HepG2 (cell line): Measurements from ENCODE around the gene RFTN1.

Experiments
- EED ChIP-seq: sonication (generic); formaldehyde crosslinking; IDR thresholded peaks from 2 replicates; pipeline ENCODE4 v1.5.0; 2020; ENCODE audit warnings: mild to moderate bottlenecking, missing genetic modification reagents
- FOSL1 ChIP-seq: sonication (generic); formaldehyde crosslinking; IDR thresholded peaks from 2 replicates; pipeline ENCODE4 v1.9.0; 2021; ENCODE audit warnings: missing genetic modification reagents, borderline replicate concordance
- GABPA ChIP-seq, 2 experiments: IDR thresholded peaks; 2 replicates each; pipeline ENCODE4 v1.6.1; 2011 to 2016; ENCODE audit warnings: low read depth in 2 of 2, low read length in 1 of 2, missing biosample characterization in 1 of 2, missing genetic modification characterization in 1 of 2
- GLI4 ChIP-seq: sonication (generic); formaldehyde crosslinking; IDR thresholded peaks from 2 replicates; pipeline ENCODE4 v1.5.1; 2020; ENCODE audit warnings: missing genetic modification reagents, mild to moderate bottlenecking, moderate library complexity, borderline replicate concordance
- SMAD3 ChIP-seq: sonication (generic); formaldehyde crosslinking; IDR thresholded peaks from 2 replicates; pipeline ENCODE4 v1.4.0; 2020; ENCODE audit warnings: missing genetic modification reagents
- YY1 ChIP-seq: IDR thresholded peaks from 2 replicates; pipeline ENCODE4 v1.6.1; 2011; ENCODE audit warnings: low read length, low read depth, moderate library complexity, mild to moderate bottlenecking; ENCODE audit not compliant: insufficient read depth, insufficient replicate concordance
- ZNF326 ChIP-seq: sonication (generic); formaldehyde crosslinking; IDR thresholded peaks from 2 replicates; pipeline ENCODE4 v1.4.0; 2020; ENCODE audit warnings: missing genetic modification reagents, borderline replicate concordance
- TF ChIP-seq, protein P1 (sequence below): sonication (generic); formaldehyde crosslinking; IDR thresholded peaks from 2 replicates; pipeline ENCODE4 v1.5.0; 2020; ENCODE audit warnings: missing genetic modification reagents
- TF ChIP-seq, protein P2 (sequence below): sonication (generic); formaldehyde crosslinking; IDR thresholded peaks from 2 replicates; pipeline ENCODE4 v1.5.0; 2020; ENCODE audit warnings: mild to moderate bottlenecking, missing genetic modification reagents, moderate library complexity
- TF ChIP-seq, protein P3 (sequence below), 2 experiments: sonication (generic) in 1 of 2; formaldehyde crosslinking in 1 of 2; IDR thresholded peaks; 2 replicates each; pipeline versions ENCODE4 v1.4.0 to v1.6.1; 2018 to 2020; ENCODE audit warnings: missing genetic modification reagents in 2 of 2, borderline replicate concordance in 1 of 2, low read depth in 1 of 2, mild to moderate bottlenecking in 1 of 2, missing biosample characterization in 1 of 2

DNA sequence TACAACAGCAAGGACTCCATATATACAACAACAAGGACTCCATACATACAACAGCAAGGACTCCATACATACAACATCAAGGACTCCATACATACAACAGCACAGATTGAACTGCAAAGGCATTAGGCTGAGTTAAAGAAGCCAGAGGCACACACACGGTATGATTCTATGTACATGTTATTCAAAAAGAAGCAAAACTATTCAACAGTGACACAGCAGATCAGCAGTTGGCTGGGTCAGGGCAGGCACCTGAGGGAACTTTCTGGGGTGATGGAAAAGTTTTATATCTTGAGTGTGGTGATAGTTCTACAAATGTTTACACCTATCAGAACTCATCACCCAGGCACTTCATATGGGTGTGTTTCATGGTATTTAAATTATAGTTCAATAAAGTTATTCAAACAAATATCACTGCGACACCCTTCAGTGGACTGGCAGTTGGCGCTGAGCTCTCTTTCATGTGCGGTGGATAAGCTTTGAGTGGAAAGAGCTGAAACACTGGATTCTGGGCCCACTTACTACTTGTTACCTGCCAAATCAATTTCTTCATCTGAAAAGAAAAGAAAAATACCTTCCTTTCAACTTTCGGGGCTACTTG is 28.0 kb downstream of the RFTN1 start:
- TF ChIP-seq, protein P1, sequence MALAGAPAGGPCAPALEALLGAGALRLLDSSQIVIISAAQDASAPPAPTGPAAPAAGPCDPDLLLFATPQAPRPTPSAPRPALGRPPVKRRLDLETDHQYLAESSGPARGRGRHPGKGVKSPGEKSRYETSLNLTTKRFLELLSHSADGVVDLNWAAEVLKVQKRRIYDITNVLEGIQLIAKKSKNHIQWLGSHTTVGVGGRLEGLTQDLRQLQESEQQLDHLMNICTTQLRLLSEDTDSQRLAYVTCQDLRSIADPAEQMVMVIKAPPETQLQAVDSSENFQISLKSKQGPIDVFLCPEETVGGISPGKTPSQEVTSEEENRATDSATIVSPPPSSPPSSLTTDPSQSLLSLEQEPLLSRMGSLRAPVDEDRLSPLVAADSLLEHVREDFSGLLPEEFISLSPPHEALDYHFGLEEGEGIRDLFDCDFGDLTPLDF (CRISPR knock-in tag) = no peak
- no peak for TF ChIP-seq FOSL1
- TF ChIP-seq YY1 = no peak
- TF ChIP-seq, protein P2, sequence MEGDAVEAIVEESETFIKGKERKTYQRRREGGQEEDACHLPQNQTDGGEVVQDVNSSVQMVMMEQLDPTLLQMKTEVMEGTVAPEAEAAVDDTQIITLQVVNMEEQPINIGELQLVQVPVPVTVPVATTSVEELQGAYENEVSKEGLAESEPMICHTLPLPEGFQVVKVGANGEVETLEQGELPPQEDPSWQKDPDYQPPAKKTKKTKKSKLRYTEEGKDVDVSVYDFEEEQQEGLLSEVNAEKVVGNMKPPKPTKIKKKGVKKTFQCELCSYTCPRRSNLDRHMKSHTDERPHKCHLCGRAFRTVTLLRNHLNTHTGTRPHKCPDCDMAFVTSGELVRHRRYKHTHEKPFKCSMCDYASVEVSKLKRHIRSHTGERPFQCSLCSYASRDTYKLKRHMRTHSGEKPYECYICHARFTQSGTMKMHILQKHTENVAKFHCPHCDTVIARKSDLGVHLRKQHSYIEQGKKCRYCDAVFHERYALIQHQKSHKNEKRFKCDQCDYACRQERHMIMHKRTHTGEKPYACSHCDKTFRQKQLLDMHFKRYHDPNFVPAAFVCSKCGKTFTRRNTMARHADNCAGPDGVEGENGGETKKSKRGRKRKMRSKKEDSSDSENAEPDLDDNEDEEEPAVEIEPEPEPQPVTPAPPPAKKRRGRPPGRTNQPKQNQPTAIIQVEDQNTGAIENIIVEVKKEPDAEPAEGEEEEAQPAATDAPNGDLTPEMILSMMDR (CRISPR knock-in tag) = no peak
- TF ChIP-seq EED (CRISPR knock-in tag) = no peak
- TF ChIP-seq GLI4 (CRISPR knock-in tag) = no peak
- no peak for TF ChIP-seq SMAD3
- no peak for TF ChIP-seq GABPA (IDR thresholded peaks at IDR 0.05; ENCODE audit: low read depth, low read length)
- TF ChIP-seq GABPA (CRISPR knock-in tag; IDR thresholded peaks at IDR 0.05; ENCODE audit: low read depth) = no peak
- TF ChIP-seq, protein P3, sequence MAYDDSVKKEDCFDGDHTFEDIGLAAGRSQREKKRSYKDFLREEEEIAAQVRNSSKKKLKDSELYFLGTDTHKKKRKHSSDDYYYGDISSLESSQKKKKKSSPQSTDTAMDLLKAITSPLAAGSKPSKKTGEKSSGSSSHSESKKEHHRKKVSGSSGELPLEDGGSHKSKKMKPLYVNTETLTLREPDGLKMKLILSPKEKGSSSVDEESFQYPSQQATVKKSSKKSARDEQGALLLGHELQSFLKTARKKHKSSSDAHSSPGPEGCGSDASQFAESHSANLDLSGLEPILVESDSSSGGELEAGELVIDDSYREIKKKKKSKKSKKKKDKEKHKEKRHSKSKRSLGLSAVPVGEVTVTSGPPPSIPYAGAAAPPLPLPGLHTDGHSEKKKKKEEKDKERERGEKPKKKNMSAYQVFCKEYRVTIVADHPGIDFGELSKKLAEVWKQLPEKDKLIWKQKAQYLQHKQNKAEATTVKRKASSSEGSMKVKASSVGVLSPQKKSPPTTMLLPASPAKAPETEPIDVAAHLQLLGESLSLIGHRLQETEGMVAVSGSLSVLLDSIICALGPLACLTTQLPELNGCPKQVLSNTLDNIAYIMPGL (CRISPR knock-in tag; IDR thresholded peaks at IDR 0.05; ENCODE audit: borderline replicate concordance in 1 of 2, low read depth in 1 of 2) = no peak
- no peak for TF ChIP-seq ZNF326 (CRISPR knock-in tag)
